Smooth muscle cell (in vitro differentiated cells): ENCODE measurements around the gene DNAH11. TPM values are rescaled to one million over a fixed set of nuclear protein-coding genes. Genes with fewer than 3 reads are reported as not detected.
"Not testable (repeated sequence)": the region's sequence is repeated elsewhere in the genome, so short reads cannot be mapped to it uniquely, and the experiment has no call there.

Source experiments
- DNase-seq: peaks from one replicate; lab custom pipeline; 2025; ENCODE audit not compliant: unreplicated experiment; lab: John Stamatoyannopoulos, UW
- H2AFZ ChIP-seq: fragments of 200-600 bp; sonication (generic); 2 replicates; pipeline ENCODE4 v1.6.0; 2016; ENCODE audit warnings: antibody characterized with exemption, low read depth, mild to moderate bottlenecking
- H3F3A ChIP-seq: fragments of 200-600 bp; sonication (generic); 2 replicates; pipeline ENCODE4 v1.6.0; 2017; ENCODE audit warnings: antibody characterized with exemption, low read depth
- H3K27ac ChIP-seq: fragments of 200-600 bp; sonication (generic); 2 replicates; pipeline ENCODE4 v1.5.1; 2016; ENCODE audit warnings: low read depth, mild to moderate bottlenecking
- H3K27me3 ChIP-seq: fragments of 200-600 bp; sonication (generic); 2 replicates; pipeline ENCODE4 v1.6.1; 2016; ENCODE audit warnings: low read depth, mild to moderate bottlenecking
- H3K36me3 ChIP-seq: fragments of 200-600 bp; sonication (generic); 2 replicates; pipeline ENCODE4 v1.5.1; 2016; ENCODE audit warnings: low read depth
- H3K4me1 ChIP-seq: fragments of 200-600 bp; sonication (generic); 2 replicates; pipeline ENCODE4 v1.5.1; 2016; ENCODE audit warnings: low read depth
- H3K4me2 ChIP-seq: fragments of 200-600 bp; sonication (generic); 2 replicates; pipeline ENCODE4 v1.6.0; 2016; ENCODE audit warnings: mild to moderate bottlenecking
- H3K4me3 ChIP-seq: fragments of 200-600 bp; sonication (generic); 2 replicates; pipeline ENCODE4 v1.5.1; 2016; ENCODE audit warnings: mild to moderate bottlenecking
- H3K79me2 ChIP-seq: fragments of 200-600 bp; sonication (generic); 2 replicates; pipeline ENCODE4 v1.6.0; 2016; ENCODE audit warnings: low read depth, mild to moderate bottlenecking
- H3K9ac ChIP-seq: fragments of 200-600 bp; sonication (generic); 2 replicates; pipeline ENCODE4 v1.6.0; 2016; ENCODE audit warnings: low read depth
- H3K9me3 ChIP-seq: fragments of 200-600 bp; sonication (generic); replicated peaks from 2 replicates; pipeline ENCODE4 v1.5.1; 2016; ENCODE audit warnings: low read depth
- H4K20me1 ChIP-seq: fragments of 200-600 bp; sonication (generic); 2 replicates; pipeline ENCODE4 v1.6.0; 2016; ENCODE audit warnings: low read depth
- WGBS: methylation state at CpG from one replicate; pipeline ENCODE4 v1.1.7; 2016; ENCODE audit warnings: low lambda C conversion rate; 5-methylcytosine and 5-hydroxymethylcytosine counted together
- polyA plus RNA-seq: library from polyadenylated mRNA; unstranded; fragments of >200 nt; fragmentation: Nextera tagmentation; extraction: Ambion mirVana; gene quantifications from 2 replicates; pipeline ENCODE4 v1.2.1, GENCODE V29; 2016
- total RNA-seq: library from RNA; depleted of rRNA; stranded (reverse); fragments of >200 nt; gene quantifications from 2 replicates; pipeline ENCODE4 v1.2.3, GENCODE V29; 2014
- TF ChIP-seq, protein P1 (sequence below): fragments of 200-600 bp; sonication (generic); IDR thresholded peaks from 2 replicates; pipeline ENCODE4 v1.5.1; 2017; ENCODE audit warnings: borderline replicate concordance, mild to moderate bottlenecking, antibody characterized with exemption; ENCODE audit not compliant: insufficient read depth, poor library complexity, severe bottlenecking

DNAH11 gene
- total and polyA plus RNA-seq, 2 experiments from 2014 or later, result 0.22 to 0.63 TPM

DNA sequence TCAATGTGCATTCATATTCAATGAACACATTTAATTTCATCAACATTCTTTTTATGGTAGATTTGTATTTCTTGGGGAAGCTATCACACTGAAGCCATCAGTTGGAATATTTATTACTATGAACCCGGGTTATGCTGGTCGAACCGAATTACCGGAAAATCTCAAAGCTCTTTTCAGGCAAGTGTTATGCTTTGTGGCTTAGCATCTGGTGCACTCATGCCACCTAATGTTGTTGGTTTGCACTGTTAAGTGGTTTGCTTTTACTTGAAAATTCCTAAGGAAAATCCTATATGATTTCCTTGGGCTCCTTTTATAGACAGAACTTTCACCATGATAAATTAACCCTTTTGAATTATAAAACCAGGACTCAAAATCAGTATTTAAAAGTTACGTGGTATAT, 147.9 kb downstream of the DNAH11 start:
- Histone ChIP-seq H2AFZ (no peak overlapping the region), H3K4me3 (no peak overlapping the region), H3F3A (no peaks in the 10 kb centered on the region), H3K4me1 (no peaks in the 10 kb centered on the region), H3K36me3 (no peaks in the 10 kb centered on the region), H3K27ac (no peak overlapping the region), H3K9me3 (no peaks in the 10 kb centered on the region), H4K20me1 (no peaks in the 10 kb centered on the region), H3K9ac (no peak overlapping the region), H3K4me2 (no peak overlapping the region), H3K27me3 (no peaks in the 10 kb centered on the region), H3K79me2 (no peaks in the 10 kb centered on the region)
- WGBS, result 88% methylated on average over 5 of the region's 5 CpGs
- DNase-seq, result no peak
- TF ChIP-seq, protein P1, sequence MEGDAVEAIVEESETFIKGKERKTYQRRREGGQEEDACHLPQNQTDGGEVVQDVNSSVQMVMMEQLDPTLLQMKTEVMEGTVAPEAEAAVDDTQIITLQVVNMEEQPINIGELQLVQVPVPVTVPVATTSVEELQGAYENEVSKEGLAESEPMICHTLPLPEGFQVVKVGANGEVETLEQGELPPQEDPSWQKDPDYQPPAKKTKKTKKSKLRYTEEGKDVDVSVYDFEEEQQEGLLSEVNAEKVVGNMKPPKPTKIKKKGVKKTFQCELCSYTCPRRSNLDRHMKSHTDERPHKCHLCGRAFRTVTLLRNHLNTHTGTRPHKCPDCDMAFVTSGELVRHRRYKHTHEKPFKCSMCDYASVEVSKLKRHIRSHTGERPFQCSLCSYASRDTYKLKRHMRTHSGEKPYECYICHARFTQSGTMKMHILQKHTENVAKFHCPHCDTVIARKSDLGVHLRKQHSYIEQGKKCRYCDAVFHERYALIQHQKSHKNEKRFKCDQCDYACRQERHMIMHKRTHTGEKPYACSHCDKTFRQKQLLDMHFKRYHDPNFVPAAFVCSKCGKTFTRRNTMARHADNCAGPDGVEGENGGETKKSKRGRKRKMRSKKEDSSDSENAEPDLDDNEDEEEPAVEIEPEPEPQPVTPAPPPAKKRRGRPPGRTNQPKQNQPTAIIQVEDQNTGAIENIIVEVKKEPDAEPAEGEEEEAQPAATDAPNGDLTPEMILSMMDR, result no peak

DNA sequence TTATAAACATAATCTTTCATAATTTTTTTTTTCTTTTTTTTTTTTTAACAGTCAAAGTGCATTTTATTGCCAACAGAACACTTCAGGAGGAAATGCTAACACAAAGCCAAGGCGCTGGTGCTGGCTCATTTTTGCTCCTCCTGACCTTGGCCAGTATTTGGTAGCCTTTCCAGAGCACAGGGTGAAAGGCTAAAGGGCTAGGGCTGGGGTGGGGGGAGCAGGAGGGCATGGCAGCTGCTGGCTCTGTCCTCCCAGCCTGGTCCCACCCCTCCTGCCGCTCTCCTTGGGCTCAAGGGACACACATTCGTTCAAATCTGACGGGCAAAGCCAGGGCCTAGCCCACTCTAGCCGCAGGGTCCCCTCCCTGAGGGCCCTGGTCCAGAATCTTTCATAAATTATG, 148.3 kb downstream of the DNAH11 start:
- WGBS, result 81% methylated on average over 4 of the region's 5 CpGs
- H3K4me1 ChIP-seq, H3K9me3 ChIP-seq: not testable (repeated sequence)

DNA sequence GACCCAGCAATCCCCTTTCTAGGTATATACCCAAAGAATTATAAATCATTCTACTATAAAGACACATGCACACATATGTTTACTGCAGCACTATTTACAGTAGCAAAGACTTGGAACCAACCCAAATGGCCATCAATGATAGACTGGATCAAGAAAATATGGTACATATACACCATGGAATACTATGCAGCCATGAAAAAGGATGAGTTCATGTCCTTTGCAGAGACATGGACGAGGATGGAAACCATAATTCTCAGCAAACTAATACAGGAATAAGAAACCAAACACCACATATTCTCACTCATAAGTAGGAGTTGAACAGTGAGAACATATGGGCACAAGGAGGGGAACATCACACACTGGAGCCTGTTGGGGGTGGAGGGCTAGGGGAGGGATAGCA, 157.7 kb downstream of the DNAH11 start:
- H3K79me2 ChIP-seq, DNase-seq, H3K4me1 ChIP-seq, H3K36me3 ChIP-seq, H3K27ac ChIP-seq, H3K4me2 ChIP-seq, H3K9ac ChIP-seq, H3F3A ChIP-seq, H2AFZ ChIP-seq, H3K27me3 ChIP-seq, H3K4me3 ChIP-seq, H3K9me3 ChIP-seq, H4K20me1 ChIP-seq: not testable (repeated sequence)
- WGBS, result 93% methylated on average over 1 of the region's 1 CpG

More for the DNA sequence above, 148.3 kb downstream of the DNAH11 start:
- H2AFZ ChIP-seq, H3K36me3 ChIP-seq, H3F3A ChIP-seq, H3K4me2 ChIP-seq, H3K9ac ChIP-seq, H3K27ac ChIP-seq, H3K79me2 ChIP-seq, H4K20me1 ChIP-seq, DNase-seq, H3K27me3 ChIP-seq, H3K4me3 ChIP-seq: not testable (repeated sequence)

DNA sequence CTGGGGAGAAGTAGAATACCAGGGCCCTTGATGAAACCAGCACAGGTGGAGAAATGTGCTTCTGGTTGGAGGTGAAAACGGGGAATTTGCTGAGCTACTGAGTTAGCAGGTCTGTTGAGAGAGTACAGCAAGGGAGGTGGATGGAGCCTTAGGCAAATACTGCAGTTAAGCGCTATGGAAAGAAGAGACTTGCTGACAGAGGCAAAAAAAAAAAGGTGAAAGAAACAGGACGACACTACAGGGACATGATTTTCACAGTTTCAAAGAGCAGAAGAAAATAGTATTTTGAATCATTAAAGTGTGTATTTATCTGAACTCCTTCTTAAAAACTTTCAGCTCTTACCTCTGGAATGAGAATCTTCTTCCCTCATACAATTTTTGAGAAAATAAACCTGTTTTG, 159.5 kb downstream of the DNAH11 start:
- H3K4me2 ChIP-seq, result no peak overlapping the region
- no peak overlapping the region for H2AFZ ChIP-seq
- H3K4me3 ChIP-seq, result no peak overlapping the region
- no peaks in the 10 kb centered on the region for H3K79me2 ChIP-seq
- WGBS, result 91% methylated on average over 3 of the region's 3 CpGs
- no peaks in the 10 kb centered on the region for H3K27me3 ChIP-seq
- H3K4me1 ChIP-seq, result no peaks in the 10 kb centered on the region
- TF ChIP-seq, protein P1, result no peak
- no peak overlapping the region for H3K9ac ChIP-seq
- H4K20me1 ChIP-seq, result no peaks in the 10 kb centered on the region
- no peaks in the 10 kb centered on the region for H3F3A ChIP-seq
- no peak for DNase-seq
- H3K9me3 ChIP-seq, result no peaks in the 10 kb centered on the region
- H3K36me3 ChIP-seq, result no peaks in the 10 kb centered on the region
- H3K27ac ChIP-seq, result no peak overlapping the region

DNA sequence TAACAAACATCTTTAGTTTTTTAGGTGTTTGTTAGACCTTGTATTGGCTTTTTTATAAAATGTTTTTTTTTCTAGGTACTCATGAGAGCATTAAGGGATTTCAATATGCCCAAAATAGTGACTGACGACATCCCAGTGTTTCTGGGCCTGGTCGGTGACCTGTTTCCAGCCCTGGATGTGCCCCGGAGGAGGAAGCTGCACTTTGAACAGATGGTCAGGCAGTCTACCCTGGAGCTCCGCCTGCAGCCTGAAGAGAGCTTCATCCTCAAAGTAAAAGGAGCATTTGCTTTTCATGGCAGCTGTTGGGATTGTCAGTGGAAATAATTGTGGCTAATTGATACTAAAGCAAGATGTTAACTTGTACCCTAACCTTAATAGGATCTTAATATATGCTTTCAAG, 161.5 kb downstream of the DNAH11 start:
- 87% methylated on average over 4 of the region's 4 CpGs for WGBS
- no peak overlapping the region for H3K9ac ChIP-seq
- H3F3A ChIP-seq, result no peaks in the 10 kb centered on the region
- no peaks in the 10 kb centered on the region for H3K9me3 ChIP-seq
- H3K4me1 ChIP-seq, result no peaks in the 10 kb centered on the region
- TF ChIP-seq, protein P1, result no peak
- H3K27ac ChIP-seq, result no peak overlapping the region
- H3K4me3 ChIP-seq, result no peak overlapping the region
- no peak for DNase-seq
- no peaks in the 10 kb centered on the region for H3K36me3 ChIP-seq
- no peaks in the 10 kb centered on the region for H3K79me2 ChIP-seq
- H2AFZ ChIP-seq, result no peak overlapping the region
- no peaks in the 10 kb centered on the region for H4K20me1 ChIP-seq
- H3K4me2 ChIP-seq, result no peak overlapping the region
- no peaks in the 10 kb centered on the region for H3K27me3 ChIP-seq
